GM10847 (cell line): ENCODE measurements around the gene CHST8.

Source experiments
- POLR2A ChIP-seq: IDR thresholded peaks from 2 replicates; pipeline ENCODE4 v1.6.1; 2011; ENCODE audit not compliant: insufficient read length; ENCODE audit errors: extremely low read depth

The CHST8 gene

DNA sequence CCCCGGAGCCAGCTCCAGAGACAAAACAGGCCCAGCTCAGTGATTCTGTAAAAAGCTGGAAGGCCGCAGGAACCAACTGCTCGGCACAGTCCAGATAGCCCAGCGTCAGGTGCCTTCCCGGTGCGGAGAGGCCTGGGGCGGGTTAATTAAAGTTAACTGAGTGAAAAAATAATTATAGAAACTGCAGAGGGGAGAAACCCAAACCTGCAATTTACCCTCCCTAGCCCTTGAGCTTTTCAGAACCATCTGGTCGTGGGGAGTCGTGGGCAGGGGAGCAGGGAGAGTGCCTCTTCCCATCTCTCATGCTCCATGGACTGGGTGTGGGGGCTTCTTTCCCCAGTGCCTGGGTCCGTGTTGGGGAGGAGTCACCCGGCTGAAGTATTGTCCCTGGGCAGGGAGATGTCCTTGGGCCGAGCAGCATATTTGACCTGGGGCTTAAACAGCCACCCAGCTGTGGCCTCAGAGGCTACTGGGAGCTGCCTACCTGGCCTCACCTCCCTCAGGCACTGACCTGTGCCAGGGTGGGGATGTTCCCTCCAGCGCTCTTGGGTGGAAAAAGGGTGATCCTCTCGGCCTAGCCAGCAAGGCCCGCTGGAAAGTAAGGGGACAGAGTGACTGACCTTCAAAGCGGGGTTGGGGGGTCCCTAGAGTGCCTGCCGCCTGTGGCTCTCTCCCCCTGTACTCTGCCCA, 65.9 kb downstream of the CHST8 start:
- TF ChIP-seq POLR2A: no peak

DNA sequence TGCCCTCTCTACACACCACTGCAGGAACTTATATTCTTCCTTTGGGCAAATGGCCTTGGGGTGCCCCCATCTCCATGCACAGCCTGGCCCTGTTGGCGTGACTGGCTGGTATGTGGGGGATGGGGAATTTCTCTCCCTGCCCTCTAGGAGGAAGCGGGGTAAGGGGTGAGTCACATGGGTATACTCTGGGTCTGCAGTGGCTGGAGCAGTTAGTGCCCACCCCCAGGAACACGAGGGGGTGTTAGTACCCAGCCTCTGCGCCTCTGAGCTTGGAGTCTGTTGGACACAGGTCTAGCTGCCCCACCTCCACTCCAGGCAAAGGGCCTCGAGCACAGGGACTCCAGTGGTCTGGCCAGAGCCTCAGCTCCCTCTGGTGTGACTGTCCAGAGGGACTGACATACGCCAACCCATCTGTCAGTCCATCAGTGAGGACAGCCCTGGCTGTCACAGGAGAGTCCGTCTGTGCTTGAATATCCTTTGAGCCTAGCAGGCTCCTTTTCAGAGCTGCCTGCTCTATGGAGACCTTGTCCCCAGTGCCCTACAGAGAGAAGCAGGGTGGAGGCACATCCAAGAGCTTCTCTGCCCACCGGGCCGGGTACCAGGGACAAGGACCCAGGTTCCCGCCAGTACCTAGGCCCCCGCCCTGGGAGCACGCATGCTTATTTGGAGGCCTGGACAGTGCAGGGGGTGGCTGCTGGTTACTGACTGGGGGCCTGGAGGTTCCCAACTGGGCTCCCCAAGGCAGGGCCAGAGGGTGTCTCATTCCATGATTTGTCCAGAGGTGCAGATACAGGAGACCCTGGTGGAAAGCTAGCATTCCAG, 66.6 kb downstream of the CHST8 start:
- TF ChIP-seq POLR2A: no peak

GRCh38 chr19:33689138-33689746, 67.5 kb downstream of the CHST8 start:
- TF ChIP-seq POLR2A: no peak

- TF ChIP-seq POLR2A: no peak
These were observed 68.1 kb downstream of the CHST8 start for GRCh38 chr19:33689868-33690267.

DNA sequence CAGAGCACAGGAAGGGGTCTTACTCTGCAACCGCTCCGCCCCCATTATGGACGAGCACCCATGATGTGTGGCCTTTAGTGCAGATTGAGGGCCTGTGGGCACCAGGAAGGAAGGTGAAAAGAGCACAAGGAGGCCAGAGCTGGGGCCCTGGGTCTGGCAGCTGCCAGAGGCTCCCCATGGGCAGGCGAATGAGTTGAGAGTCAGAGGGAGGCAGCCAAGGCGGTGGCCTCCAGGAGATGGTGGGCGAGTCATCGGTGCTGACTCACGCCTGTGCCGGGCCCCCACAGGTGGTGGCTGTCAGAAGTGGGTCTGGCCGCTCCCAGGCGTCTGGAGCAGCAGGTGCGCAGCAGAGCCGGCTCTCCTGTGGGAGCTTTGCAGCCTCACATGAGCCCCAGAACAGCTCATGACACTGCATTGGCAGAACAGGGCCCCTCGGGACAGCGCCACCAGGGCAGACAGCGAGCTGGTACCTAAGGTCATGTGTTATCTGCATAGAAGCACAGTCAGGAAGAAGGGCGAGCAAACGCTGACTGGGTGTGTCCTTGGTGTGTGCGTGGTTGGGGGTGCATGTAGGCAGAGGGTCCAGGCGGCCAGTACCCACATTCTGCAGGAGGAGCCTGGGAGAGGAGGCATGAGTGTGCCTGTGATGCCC, 68.8 kb downstream of the CHST8 start:
- TF ChIP-seq POLR2A: no peak

DNA sequence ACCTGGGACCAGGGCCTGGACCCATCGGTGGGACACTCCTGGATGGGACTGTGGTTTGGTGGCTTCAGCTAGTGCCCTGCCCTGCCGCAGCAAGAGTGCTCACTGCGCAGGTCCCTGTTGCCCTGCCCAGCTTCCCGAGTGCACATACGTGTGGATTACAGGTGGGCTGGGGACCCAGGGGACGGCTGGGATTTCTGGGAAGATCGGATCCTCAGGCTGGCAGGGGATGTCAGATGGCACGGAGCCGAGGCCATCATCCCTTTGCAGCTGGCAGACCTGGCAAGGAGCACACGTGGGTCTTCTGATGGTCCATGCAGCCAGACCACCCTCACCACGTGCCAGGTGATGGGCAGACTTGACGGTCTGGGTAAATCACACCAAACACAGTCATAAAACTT, 69.3 kb downstream of the CHST8 start:
- no peak for TF ChIP-seq POLR2A

GRCh38 chr19:33691736-33692135, 70.0 kb downstream of the CHST8 start:
- TF ChIP-seq POLR2A: no peak

- TF ChIP-seq POLR2A: no peak
These were observed 71.9 kb downstream of the CHST8 start for GRCh38 chr19:33693678-33694077.

DNA sequence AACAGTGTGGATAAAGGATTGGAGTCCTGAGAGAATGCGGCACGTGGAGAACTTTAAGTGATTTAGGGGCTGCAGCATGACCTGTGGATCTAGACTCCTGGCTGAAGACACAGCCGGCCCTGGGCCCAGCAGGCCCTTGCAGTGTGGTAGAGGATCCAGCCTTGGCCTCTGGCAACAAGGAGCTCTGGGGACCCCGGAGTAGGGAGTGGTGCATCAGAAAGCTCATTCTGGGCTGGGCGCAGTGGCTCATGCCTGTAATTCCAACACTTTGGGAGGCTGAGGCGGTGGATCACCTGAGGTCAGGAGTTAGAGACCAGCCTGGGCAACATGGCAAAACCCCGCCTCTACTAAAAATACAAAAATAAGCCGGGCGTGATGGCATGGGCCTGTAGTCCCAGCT, 76.0 kb downstream of the CHST8 start:
- no peak for TF ChIP-seq POLR2A

GRCh38 chr19:33698576-33699435, 77.1 kb downstream of the CHST8 start:
- no peak for TF ChIP-seq POLR2A

DNA sequence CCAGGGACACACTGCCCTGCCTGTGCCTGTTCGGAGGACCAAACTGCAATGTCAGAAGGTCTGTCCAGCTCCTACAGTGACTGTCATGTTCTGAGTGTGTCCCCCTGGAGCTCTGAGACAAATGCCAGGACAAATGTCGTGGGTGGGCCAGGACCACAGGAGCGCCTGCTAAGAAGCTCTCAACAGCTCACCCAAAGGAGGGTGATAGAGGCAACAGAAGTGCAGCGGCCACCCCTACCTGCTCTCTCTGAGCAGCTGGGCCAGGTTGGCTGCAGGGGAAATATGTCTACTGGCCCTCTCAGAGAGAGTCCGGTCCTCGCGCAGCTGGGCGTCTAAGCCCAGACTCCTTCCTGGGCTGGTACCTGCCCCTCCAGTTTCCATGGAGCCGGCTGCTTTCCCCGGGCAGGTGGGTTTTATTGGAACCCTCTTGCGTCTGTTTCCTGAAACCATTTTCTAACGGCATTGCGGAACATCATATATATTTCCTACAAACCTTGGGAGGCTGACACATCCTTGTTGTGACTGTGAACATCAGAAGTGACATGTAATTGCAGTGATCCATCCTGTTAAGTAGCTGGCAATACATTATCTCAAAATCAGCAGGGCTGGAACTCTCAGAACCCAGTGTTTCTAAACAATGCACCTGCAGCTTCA, 78.1 kb downstream of the CHST8 start:
- no peak for TF ChIP-seq POLR2A

- TF ChIP-seq POLR2A: no peak
These were observed 78.8 kb downstream of the CHST8 start for GRCh38 chr19:33700408-33701013.

DNA sequence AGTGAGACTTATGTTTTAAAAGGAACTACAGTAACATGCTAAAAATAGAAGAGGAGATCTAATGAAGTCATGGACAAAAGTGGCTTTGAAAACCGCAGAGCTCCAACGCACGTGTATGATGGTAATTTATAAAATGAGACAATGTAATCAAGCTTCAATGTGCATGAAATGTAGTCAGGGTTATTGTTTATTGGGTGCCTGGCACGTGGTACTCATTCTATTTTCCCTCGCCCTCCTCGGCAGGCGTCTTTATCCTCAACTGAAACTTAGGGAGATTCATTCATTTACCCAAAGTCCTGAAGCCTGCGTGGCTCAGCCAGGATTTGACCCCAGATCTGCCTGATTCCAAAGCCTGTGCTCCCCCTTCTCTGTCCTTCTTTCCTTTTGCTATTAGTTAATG, 79.8 kb downstream of the CHST8 start:
- no peak for TF ChIP-seq POLR2A
